Ovary (tissue), 3 donors: ENCODE results near the gene FXYD1.

ENCODE experiments used
- CTCF ChIP-seq, 3 donors: fragments of 450-650 bp in 2 of 3; fragments of 200-600 bp in 1 of 3; IDR thresholded peaks; one replicate each; pipeline versions ENCODE4 v1.5.1 to v1.8.0; 2016 to 2022; ENCODE audit warnings: antibody characterized with exemption in 3 of 3, mild to moderate bottlenecking in 1 of 3
- EP300 ChIP-seq: sonication (generic); formaldehyde crosslinking; IDR thresholded peaks from one replicate; pipeline ENCODE4 v1.6.1; 2017; ENCODE audit warnings: antibody characterized with exemption
- donor health status: DM: no; HTN: no; CAD: no.

- TF ChIP-seq EP300 (no peak), CTCF (IDR thresholded peaks at IDR 0.05) (no peak)
Measured at GRCh38 chr19:35122687-35123551, 15.7 kb upstream of the FXYD1 start.
